Type B pancreatic cell (in vitro differentiated cells): Measurements from ENCODE around the gene IL9R. TPM values are rescaled to one million over a fixed set of nuclear protein-coding genes. Genes with fewer than 3 reads are reported as not detected.

Experiments used
- DNase-seq: peaks from one replicate; pipeline ENCODE4 v3.0.0; 2021; ENCODE audit warnings: mixed read lengths; ENCODE audit not compliant: unreplicated experiment; ENCODE audit errors: extremely low spot score
- H3K27ac Mint-ChIP-seq: 2 replicates; pipeline ENCODE4 v1.8.0; 2021; ENCODE audit warnings: mild to moderate bottlenecking, mixed read lengths
- H3K27me3 Mint-ChIP-seq: 2 replicates; pipeline ENCODE4 v1.8.0; 2021; ENCODE audit warnings: mixed read lengths
- H3K36me3 Mint-ChIP-seq: 2 replicates; pipeline ENCODE4 v1.8.0; 2021; ENCODE audit warnings: mixed read lengths
- H3K4me1 Mint-ChIP-seq: one replicate; pipeline ENCODE4 v1.8.0; 2021; ENCODE audit warnings: mixed read lengths; ENCODE audit not compliant: unreplicated experiment
- H3K4me3 Mint-ChIP-seq: 2 replicates; pipeline ENCODE4 v1.8.0; 2021; ENCODE audit warnings: mild to moderate bottlenecking, mixed read lengths
- H3K9me3 Mint-ChIP-seq: 2 replicates; pipeline ENCODE4 v1.8.0; 2021; ENCODE audit warnings: mixed read lengths
- CTCF ChIP-seq: fragments of 200-600 bp; sonication (generic); conservative IDR thresholded peaks from 2 replicates; pipeline ENCODE4 v1.5.0; 2021; ENCODE audit warnings: antibody characterized with exemption, mild to moderate bottlenecking
- total RNA-seq: library from RNA; stranded (reverse); gene quantifications from 2 replicates; pipeline ENCODE4 v1.2.1, GENCODE V29; 2021; ENCODE audit warnings: low replicate concordance

IL9R gene
- total RNA-seq, 1 donor from 2014 or later = 0.14 TPM

GRCh38 chrX:155956099-155956498, 41.4 kb upstream of the IL9R start:
- no peaks in the 10 kb centered on the region for H3K9me3 Mint-ChIP-seq
- H3K4me3 Mint-ChIP-seq = no peak overlapping the region
- no peak for TF ChIP-seq CTCF
- H3K27me3 Mint-ChIP-seq = no peaks in the 10 kb centered on the region
- peaks cover 3% of the 10 kb centered on the region for H3K36me3 Mint-ChIP-seq
- H3K27ac Mint-ChIP-seq = no peak overlapping the region
- H3K4me1 Mint-ChIP-seq = no peaks in the 10 kb centered on the region
- no peak for DNase-seq

- no peaks in the 10 kb centered on the region for H3K4me1 Mint-ChIP-seq
- H3K4me3 Mint-ChIP-seq = no peak overlapping the region
- no peak overlapping the region for H3K27ac Mint-ChIP-seq
- no peaks in the 10 kb centered on the region for H3K27me3 Mint-ChIP-seq
- TF ChIP-seq CTCF = no peak
- H3K9me3 Mint-ChIP-seq = peaks cover under 1% of the 10 kb centered on the region
- H3K36me3 Mint-ChIP-seq = peaks cover 3% of the 10 kb centered on the region
- DNase-seq = no peak
These were observed 40.8 kb upstream of the IL9R start for GRCh38 chrX:155956649-155957048.

- DNase-seq = no peak
- Mint-ChIP-seq H3K36me3 (peaks cover 3% of the 10 kb centered on the region), H3K27ac (no peak overlapping the region), H3K27me3 (no peaks in the 10 kb centered on the region), H3K9me3 (peaks cover 4% of the 10 kb centered on the region), H3K4me3 (no peak overlapping the region), H3K4me1 (no peaks in the 10 kb centered on the region)
- TF ChIP-seq CTCF = no peak
These were observed 39.7 kb upstream of the IL9R start for GRCh38 chrX:155957843-155958242.

- no peaks in the 10 kb centered on the region for H3K4me1 Mint-ChIP-seq
- H3K9me3 Mint-ChIP-seq = peaks cover 4% of the 10 kb centered on the region
- H3K36me3 Mint-ChIP-seq = peaks cover 3% of the 10 kb centered on the region
- no peak for DNase-seq
- no peak overlapping the region for H3K27ac Mint-ChIP-seq
- no peak overlapping the region for H3K4me3 Mint-ChIP-seq
- TF ChIP-seq CTCF = no peak
- H3K27me3 Mint-ChIP-seq = no peaks in the 10 kb centered on the region
These were observed 38.4 kb upstream of the IL9R start for GRCh38 chrX:155959018-155959587.

- Mint-ChIP-seq H3K27ac (no peak overlapping the region), H3K4me1 (no peaks in the 10 kb centered on the region), H3K27me3 (no peaks in the 10 kb centered on the region), H3K9me3 (peaks cover 9% of the 10 kb centered on the region), H3K36me3 (no peaks in the 10 kb centered on the region), H3K4me3 (no peak overlapping the region)
- TF ChIP-seq CTCF = no peak
- no peak for DNase-seq
These were observed 34.6 kb upstream of the IL9R start for GRCh38 chrX:155962906-155963305.

GRCh38 chrX:155966876-155967275, 30.6 kb upstream of the IL9R start:
- H3K36me3 Mint-ChIP-seq = no peaks in the 10 kb centered on the region
- no peaks in the 10 kb centered on the region for H3K27me3 Mint-ChIP-seq
- no peaks in the 10 kb centered on the region for H3K4me1 Mint-ChIP-seq
- H3K4me3 Mint-ChIP-seq = no peak overlapping the region
- no peak for DNase-seq
- H3K9me3 Mint-ChIP-seq = peaks cover 18% of the 10 kb centered on the region
- no peak overlapping the region for H3K27ac Mint-ChIP-seq
- peak; percentile 68 for TF ChIP-seq CTCF
